Measurements from ENCODE around the gene NCR2.

DNA sequence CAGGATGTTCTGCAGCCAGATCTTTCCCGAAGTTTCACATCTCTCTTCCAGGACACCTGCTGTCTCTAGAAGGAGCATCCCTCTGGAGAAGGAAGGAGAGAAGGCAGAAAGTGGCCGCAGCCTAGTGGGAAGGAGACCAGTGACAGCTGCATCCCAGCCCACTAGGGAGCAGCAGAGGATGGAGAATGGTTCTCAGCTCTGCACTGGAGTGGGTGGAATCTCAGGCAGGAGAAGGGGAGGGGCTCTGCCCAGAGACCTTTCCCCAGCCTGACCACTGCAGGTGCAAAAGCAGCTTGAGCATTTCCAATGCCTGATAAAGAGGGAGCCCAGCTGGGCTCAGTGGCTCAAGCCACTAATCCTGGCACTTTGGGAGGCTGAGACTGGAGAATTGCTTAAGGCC lies 32.3 kb downstream of the NCR2 start:
- TF ChIP-seq, protein P1, sequence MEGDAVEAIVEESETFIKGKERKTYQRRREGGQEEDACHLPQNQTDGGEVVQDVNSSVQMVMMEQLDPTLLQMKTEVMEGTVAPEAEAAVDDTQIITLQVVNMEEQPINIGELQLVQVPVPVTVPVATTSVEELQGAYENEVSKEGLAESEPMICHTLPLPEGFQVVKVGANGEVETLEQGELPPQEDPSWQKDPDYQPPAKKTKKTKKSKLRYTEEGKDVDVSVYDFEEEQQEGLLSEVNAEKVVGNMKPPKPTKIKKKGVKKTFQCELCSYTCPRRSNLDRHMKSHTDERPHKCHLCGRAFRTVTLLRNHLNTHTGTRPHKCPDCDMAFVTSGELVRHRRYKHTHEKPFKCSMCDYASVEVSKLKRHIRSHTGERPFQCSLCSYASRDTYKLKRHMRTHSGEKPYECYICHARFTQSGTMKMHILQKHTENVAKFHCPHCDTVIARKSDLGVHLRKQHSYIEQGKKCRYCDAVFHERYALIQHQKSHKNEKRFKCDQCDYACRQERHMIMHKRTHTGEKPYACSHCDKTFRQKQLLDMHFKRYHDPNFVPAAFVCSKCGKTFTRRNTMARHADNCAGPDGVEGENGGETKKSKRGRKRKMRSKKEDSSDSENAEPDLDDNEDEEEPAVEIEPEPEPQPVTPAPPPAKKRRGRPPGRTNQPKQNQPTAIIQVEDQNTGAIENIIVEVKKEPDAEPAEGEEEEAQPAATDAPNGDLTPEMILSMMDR (conservative IDR thresholded peaks at IDR 0.05; ENCODE audit: low read length), result peak; percentile 66
- no peak for TF ChIP-seq EZH2phosphoT487 (IDR thresholded peaks at IDR 0.05; ENCODE audit: borderline replicate concordance, low read depth, low read length)

All from OCI-LY7 (cell line).